Neural cell (in vitro differentiated cells): Measurements from ENCODE around the gene ANKRD22. TPM values are rescaled to one million over a fixed set of nuclear protein-coding genes. Genes with fewer than 3 reads are reported as not detected.

Experiments
- H2AFZ ChIP-seq: fragments of 200-600, 300-800 bp; sonication (generic), shearing (Covaris generic); 2 replicates; pipeline ENCODE4 v1.6.0; 2014; ENCODE audit warnings: low read depth, mild to moderate bottlenecking, antibody characterized with exemption, low read length, moderate library complexity
- H3F3A ChIP-seq: fragments of 200-600 bp; shearing (Covaris generic); 2 replicates; pipeline ENCODE4 v1.6.1; 2016; ENCODE audit warnings: mild to moderate bottlenecking, moderate library complexity, mixed read lengths, antibody characterized with exemption, low read length; ENCODE audit not compliant: insufficient read depth, poor library complexity, severe bottlenecking
- H3K27ac ChIP-seq: fragments of 200-600, 300-800 bp; sonication (generic), shearing (Covaris generic); 2 replicates; pipeline ENCODE4 v1.5.1; 2014; ENCODE audit warnings: mild to moderate bottlenecking, low read length, moderate library complexity
- H3K27me3 ChIP-seq: fragments of 300-800, 200-600 bp; sonication (generic), shearing (Covaris generic); 2 replicates; pipeline ENCODE4 v1.6.0; 2014; ENCODE audit warnings: mild to moderate bottlenecking, low read depth, low read length, moderate library complexity; ENCODE audit not compliant: insufficient read depth
- H3K36me3 ChIP-seq: fragments of 300-800, 200-600 bp; sonication (generic), shearing (Covaris generic); 2 replicates; pipeline ENCODE4 v1.5.1; 2014; ENCODE audit warnings: mild to moderate bottlenecking, antibody characterized with exemption, low read length, moderate library complexity; ENCODE audit not compliant: insufficient read depth
- H3K4me2 ChIP-seq: fragments of 300-800, 200-600 bp; sonication (generic), shearing (Covaris generic); 2 replicates; pipeline ENCODE4 v1.6.0; 2014; ENCODE audit warnings: mild to moderate bottlenecking, low read length
- H3K4me3 ChIP-seq: fragments of 300-800, 200-600 bp; sonication (generic), shearing (Covaris generic); 2 replicates; pipeline ENCODE4 v1.5.1; 2014; ENCODE audit warnings: mild to moderate bottlenecking, low read length, moderate library complexity
- H3K79me2 ChIP-seq: fragments of 200-600 bp; shearing (Covaris generic); replicated peaks from 2 replicates; pipeline ENCODE4 v1.6.0; 2014; ENCODE audit warnings: mild to moderate bottlenecking, low read length, moderate library complexity; ENCODE audit not compliant: insufficient read depth
- H3K9ac ChIP-seq: fragments of 300-800, 200-600 bp; sonication (generic), shearing (Covaris generic); 2 replicates; pipeline ENCODE4 v1.6.1; 2016; ENCODE audit warnings: mild to moderate bottlenecking, low read length, mixed read lengths
- H3K9me2 ChIP-seq: fragments of 200-600 bp; shearing (Covaris generic); 2 replicates; pipeline ENCODE4 v1.6.1; 2016; ENCODE audit warnings: mild to moderate bottlenecking, low read length, mixed read lengths; ENCODE audit not compliant: insufficient read depth
- H3K9me3 ChIP-seq: fragments of 200-600, 300-800 bp; sonication (generic), shearing (Covaris generic); 2 replicates; pipeline ENCODE4 v1.6.1; 2016; ENCODE audit warnings: mild to moderate bottlenecking, mixed run types, low read length, moderate library complexity, mixed read lengths
- H4K20me1 ChIP-seq: fragments of 200-600 bp; shearing (Covaris generic); 2 replicates; pipeline ENCODE4 v1.6.1; 2016; ENCODE audit warnings: mild to moderate bottlenecking, mixed run types; ENCODE audit not compliant: insufficient read depth
- EP300 ChIP-seq: fragments of 450-650 bp; conservative IDR thresholded peaks from 2 replicates; pipeline ENCODE4 v1.6.1; 2014; ENCODE audit warnings: antibody characterized with exemption, mild to moderate bottlenecking, moderate library complexity; ENCODE audit not compliant: poor library complexity, severe bottlenecking
- EZH2 ChIP-seq: fragments of 200-600, 300-800 bp; shearing (Covaris generic), sonication (generic); IDR thresholded peaks from 2 replicates; pipeline ENCODE4 v1.6.1; 2014; ENCODE audit warnings: antibody characterized with exemption, low read length, borderline replicate concordance, mild to moderate bottlenecking; ENCODE audit not compliant: insufficient read depth, poor library complexity, severe bottlenecking
- MXI1 ChIP-seq: fragments of 450-650 bp; conservative IDR thresholded peaks from 2 replicates; pipeline ENCODE4 v1.6.1; 2014; ENCODE audit warnings: antibody characterized with exemption, mild to moderate bottlenecking; ENCODE audit not compliant: poor library complexity, severe bottlenecking
- RAD21 ChIP-seq: fragments of 450-650 bp; conservative IDR thresholded peaks from 2 replicates; pipeline ENCODE4 v1.6.1; 2014; ENCODE audit warnings: antibody characterized with exemption, mild to moderate bottlenecking, moderate library complexity
- REST ChIP-seq: IDR thresholded peaks from 2 replicates; pipeline ENCODE4 v1.6.1; 2012; ENCODE audit warnings: borderline replicate concordance
- TAF1 ChIP-seq: IDR thresholded peaks from 2 replicates; pipeline ENCODE4 v1.6.1; 2012; ENCODE audit warnings: low read depth
- polyA plus RNA-seq: library from polyadenylated mRNA; depleted of rRNA; stranded (reverse); fragments of >200 nt; gene quantifications from 2 replicates; pipeline ENCODE4 v1.2.3, GENCODE V29; 2014
- TF ChIP-seq, protein P1 (sequence below): fragments of 450-650 bp; IDR thresholded peaks from 2 replicates; pipeline ENCODE4 v1.5.1; 2014; ENCODE audit warnings: antibody characterized with exemption, mild to moderate bottlenecking, moderate library complexity; ENCODE audit not compliant: poor library complexity, severe bottlenecking

Gene ANKRD22
- polyA plus RNA-seq, 1 donor from 2014 or later, result 0.57 TPM

DNA sequence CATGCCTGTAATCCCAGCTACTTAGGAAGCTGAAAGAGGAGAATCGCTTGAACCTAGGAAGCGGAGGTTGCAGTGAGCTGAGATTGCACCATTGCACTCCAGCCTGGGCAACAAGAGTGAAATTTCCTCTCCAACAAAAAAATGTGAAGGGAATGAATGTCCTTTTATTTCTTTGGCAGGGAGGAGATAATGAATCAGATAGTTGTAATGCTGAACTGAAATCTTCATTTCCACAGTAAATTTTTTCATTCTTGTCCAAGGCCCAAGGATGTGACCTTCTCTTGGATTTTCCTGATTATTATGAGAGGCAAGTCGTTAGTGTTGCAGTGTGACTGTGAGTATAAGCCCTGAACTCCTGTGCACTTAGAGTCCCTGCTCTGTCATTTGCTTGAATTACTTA lies 42.0 kb upstream of the ANKRD22 start:
- Histone ChIP-seq H3K79me2 (no peaks in the 10 kb centered on the region), H3K4me3 (no peak overlapping the region), H4K20me1 (no peaks in the 10 kb centered on the region), H3K9me3 (no peaks in the 10 kb centered on the region), H3K27me3 (no peaks in the 10 kb centered on the region), H2AFZ (no peak overlapping the region), H3K36me3 (no peaks in the 10 kb centered on the region), H3K27ac (no peak overlapping the region), H3K9me2 (no peaks in the 10 kb centered on the region), H3F3A (no peaks in the 10 kb centered on the region), H3K4me2 (no peak overlapping the region), H3K9ac (no peak overlapping the region)
- TF ChIP-seq TAF1 (no peak), EZH2 (no peak)
- TF ChIP-seq, protein P1, sequence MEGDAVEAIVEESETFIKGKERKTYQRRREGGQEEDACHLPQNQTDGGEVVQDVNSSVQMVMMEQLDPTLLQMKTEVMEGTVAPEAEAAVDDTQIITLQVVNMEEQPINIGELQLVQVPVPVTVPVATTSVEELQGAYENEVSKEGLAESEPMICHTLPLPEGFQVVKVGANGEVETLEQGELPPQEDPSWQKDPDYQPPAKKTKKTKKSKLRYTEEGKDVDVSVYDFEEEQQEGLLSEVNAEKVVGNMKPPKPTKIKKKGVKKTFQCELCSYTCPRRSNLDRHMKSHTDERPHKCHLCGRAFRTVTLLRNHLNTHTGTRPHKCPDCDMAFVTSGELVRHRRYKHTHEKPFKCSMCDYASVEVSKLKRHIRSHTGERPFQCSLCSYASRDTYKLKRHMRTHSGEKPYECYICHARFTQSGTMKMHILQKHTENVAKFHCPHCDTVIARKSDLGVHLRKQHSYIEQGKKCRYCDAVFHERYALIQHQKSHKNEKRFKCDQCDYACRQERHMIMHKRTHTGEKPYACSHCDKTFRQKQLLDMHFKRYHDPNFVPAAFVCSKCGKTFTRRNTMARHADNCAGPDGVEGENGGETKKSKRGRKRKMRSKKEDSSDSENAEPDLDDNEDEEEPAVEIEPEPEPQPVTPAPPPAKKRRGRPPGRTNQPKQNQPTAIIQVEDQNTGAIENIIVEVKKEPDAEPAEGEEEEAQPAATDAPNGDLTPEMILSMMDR, result no peak

- H3K36me3 ChIP-seq, result no peaks in the 10 kb centered on the region
- no peaks in the 10 kb centered on the region for H3F3A ChIP-seq
- no peaks in the 10 kb centered on the region for H3K9me3 ChIP-seq
- H2AFZ ChIP-seq, result no peak overlapping the region
- TF ChIP-seq EP300 (no peak), REST (no peak), MXI1 (no peak), RAD21 (no peak), EZH2 (no peak)
- TF ChIP-seq, protein P1, result no peak
- no peak overlapping the region for H3K4me2 ChIP-seq
- H3K9ac ChIP-seq, result no peak overlapping the region
- H3K9me2 ChIP-seq, result no peaks in the 10 kb centered on the region
- H3K4me3 ChIP-seq, result no peak overlapping the region
- no peaks in the 10 kb centered on the region for H4K20me1 ChIP-seq
- no peaks in the 10 kb centered on the region for H3K79me2 ChIP-seq
- no peak overlapping the region for H3K27ac ChIP-seq
- no peaks in the 10 kb centered on the region for H3K27me3 ChIP-seq
Measured at GRCh38 chr10:88892222-88892967, 40.8 kb upstream of the ANKRD22 start.
